HG02852 (cell line): ENCODE data around the gene IGFL1.
"Not testable (repeated sequence)": the region's sequence is repeated elsewhere in the genome, so short reads cannot be mapped to it uniquely, and the experiment has no call there.

Experiments used
- ATAC-seq: cut with Tn5 transposase; IDR thresholded peaks from one replicate; pipeline ENCODE4 v1.9.1; 2021; ENCODE audit warnings: mild to moderate bottlenecking, moderate library complexity; ENCODE audit not compliant: unreplicated experiment

IGFL1 gene

GRCh38 chr19:46201454-46202310, 27.9 kb upstream of the IGFL1 start:
- no peak for ATAC-seq

DNA sequence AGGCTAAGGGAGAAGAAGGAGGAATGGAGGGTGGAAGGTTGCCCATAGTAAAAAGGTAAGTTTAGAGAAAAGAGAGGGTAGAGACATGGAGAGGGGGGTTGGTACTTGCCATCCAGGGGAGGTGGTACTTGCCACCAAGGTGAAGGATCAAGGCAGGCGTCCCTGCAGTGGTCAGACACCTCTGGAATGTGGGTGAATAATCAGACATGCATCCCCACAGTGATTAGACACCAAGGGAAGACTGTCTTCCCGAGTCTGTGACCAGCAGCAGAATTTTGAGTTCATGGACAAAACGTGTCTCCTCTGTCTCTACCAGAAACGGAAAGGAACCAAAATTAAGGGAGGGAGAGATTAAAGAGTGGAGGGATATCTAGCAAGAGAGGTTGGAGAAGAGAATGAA, 27.1 kb upstream of the IGFL1 start:
- ATAC-seq, result no peak

DNA sequence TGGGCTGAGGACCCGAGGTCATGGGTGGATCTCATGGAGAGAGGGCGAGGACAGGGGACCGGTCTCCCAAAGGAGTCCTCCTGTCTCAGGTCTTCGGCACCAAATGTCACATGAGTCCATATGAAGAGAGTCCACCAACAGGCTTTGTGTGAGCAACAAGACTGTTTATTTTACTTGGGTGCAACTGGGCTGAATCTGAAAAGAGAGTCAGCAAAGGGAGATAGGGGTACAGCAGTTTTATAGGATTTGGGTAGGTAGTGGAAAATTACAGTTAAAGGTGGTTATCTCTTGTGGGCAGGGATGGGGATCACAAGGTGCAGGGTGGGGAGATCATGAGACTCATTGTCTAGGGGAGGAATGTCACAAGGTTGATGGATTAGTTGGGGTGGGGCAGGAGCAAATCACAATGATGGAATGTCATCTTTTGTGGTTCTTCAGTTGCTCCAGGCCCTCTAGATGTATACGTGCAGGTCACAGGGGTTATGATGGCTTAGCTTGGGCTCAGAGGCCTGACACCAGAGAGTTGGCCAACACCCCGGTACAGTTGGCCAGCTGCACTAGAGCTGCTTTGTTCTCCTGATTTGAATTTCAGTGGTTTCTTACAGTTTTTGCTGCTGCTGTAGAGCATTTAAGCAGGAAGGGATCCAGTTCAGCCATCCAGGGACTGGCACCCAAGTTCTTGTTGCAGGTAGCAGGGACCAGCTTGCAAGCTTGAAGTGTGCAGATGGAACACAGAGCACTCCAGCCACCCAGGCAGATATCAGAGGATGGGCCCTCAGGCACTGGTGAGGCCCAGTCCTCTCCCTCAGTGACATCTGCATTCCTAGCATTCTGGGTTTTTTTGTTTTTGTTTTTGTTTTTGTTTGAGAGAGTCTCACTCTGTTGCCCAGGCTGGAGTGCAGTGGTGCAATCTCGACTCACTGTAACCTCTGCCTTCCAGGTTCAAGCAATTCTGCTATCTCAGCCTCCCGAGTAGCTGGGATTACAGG, 26.4 kb upstream of the IGFL1 start:
- no peak for ATAC-seq

- ATAC-seq, result no peak
Observed at GRCh38 chr19:46204008-46204407, 25.5 kb upstream of the IGFL1 start.

DNA sequence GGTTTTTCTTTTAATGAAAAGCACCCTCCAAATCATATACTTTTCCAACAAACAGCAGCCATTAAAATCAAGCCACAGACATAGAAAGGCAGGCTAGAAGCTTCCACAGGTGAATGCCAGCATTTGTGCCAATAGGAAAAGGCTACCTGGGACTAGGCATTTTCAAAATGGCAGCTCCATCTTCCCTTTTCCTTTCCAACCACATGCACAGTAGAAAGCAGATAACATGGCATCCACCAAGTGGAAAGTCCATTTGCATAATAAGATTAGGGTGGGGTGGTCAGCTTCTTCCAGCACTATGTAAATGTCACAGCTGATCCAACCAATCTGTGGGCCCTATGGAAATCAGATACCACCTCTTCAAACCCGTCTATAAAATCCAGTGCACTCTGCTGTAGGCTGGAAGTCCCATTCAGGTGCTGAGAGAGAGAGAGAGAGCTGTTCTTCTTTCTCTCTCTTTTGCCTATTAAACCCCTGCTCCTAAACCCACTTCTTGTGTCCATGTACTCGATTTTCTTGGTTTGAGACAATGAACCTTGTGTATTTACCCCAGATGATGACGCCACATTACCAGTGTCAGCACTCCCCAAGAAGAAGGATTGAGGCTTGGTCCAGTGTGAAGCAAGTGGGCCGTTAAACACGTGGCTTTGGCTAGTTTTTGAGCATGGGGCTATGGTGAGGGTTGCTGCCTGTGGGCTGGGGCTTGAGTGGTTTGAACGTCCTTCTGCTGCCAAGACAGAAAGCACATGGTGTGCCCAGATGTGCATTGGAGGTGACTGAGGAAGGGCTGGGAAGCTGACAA, 24.2 kb upstream of the IGFL1 start:
- ATAC-seq, result no peak

- no peak for ATAC-seq
Observed at GRCh38 chr19:46206176-46206575, 23.4 kb upstream of the IGFL1 start.

GRCh38 chr19:46206682-46207081, 22.9 kb upstream of the IGFL1 start:
- ATAC-seq, result no peak

DNA sequence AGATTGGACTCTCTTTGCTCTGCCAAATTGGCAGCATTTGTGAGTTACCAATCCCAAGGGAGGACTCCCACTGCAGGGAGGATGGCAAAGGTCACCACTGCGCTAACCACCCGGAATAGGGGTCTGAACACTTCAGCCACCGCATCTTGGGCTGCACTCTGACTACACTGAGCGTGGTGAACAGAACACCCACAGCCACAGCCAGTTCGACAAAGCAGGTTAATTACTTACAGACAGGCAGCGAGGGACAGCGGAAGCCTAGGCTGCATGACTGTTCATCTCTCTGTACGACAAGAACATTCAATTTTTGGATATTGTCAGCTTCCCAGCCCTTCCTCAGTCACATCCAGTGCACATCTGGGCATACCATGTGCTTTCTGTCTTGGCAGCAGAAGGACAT, 21.7 kb upstream of the IGFL1 start:
- not testable (repeated sequence) for ATAC-seq

- no peak for ATAC-seq
Observed at GRCh38 chr19:46209051-46209450, 20.5 kb upstream of the IGFL1 start.

GRCh38 chr19:46209472-46209871, 20.1 kb upstream of the IGFL1 start:
- no peak for ATAC-seq

DNA sequence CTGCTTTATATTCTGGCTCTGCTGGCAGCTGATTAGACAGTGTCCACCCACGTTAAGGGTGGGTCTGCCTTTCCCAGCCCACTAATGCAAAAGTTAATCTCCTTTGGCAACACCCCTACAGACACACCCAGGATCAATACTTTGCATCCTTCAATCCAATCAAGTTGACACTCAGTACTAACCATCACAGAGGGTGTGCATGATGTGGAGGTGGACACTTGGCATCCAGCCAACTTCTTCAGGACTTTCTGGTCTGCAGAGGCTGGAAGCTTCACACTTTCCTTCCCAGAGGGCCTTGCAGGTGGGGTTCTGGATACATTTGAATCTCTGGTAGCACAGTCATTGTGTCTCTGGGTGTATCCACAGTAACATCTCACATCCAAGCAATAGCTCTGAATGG, 18.9 kb upstream of the IGFL1 start:
- no peak for ATAC-seq

GRCh38 chr19:46211201-46211881, 18.2 kb upstream of the IGFL1 start:
- ATAC-seq, result no peak

DNA sequence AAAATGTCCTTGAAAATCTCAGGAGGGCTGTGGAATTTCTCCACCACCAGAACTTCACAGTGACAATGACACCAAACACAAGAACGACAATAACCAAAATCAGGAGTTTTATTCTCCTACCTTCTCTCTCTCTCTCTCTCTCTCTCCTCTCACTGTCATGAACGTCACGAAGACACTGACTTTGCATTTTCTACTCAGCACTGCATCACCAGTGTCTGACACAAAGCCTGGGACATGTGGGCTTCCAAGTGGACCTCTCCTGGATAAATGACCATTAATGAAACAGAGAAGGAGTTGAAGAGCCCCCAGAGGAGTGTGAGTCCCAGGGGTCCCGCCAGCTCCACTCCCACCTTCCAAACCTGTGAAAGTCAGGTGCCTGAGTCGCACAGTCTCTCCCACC, 16.9 kb upstream of the IGFL1 start:
- not testable (repeated sequence) for ATAC-seq

DNA sequence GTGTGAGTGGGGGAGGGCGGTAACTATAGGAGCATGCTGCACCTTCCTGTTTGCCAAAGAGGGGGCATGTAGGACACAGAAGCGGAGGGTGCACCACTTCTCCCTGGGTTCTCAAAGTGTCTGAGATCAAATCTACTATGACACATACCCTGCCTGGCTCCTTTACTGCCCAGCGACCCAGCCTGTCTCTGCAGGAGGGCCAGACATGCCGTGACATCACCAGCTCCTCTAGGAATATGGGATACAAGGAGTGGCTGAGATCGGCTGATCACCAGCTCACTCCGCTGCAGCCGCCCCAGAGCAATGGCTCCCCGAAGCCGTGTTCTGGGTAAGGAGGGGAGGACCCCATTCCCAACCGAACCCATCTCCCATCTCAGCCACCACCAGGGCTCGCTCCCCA, 16.4 kb upstream of the IGFL1 start:
- ATAC-seq, result no peak

DNA sequence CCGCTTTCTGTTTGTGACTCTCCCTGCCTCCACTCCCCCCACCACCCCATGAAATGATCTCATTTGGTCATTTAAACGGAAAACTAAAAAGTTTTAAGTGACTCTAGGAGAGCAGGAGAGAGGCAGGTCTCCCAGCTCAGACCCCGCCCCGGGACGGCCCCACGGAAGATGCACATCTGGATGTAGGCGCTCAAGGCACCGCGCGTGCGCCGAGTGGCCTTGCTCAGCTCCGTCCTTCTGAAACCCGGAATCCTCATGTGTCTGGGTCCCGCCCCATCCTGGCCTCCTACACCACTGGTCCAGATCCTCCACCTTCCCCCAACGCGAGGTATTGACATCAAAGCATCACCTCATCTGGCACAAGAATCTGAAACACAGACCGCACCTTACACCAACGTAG, 15.7 kb upstream of the IGFL1 start:
- no peak for ATAC-seq

DNA sequence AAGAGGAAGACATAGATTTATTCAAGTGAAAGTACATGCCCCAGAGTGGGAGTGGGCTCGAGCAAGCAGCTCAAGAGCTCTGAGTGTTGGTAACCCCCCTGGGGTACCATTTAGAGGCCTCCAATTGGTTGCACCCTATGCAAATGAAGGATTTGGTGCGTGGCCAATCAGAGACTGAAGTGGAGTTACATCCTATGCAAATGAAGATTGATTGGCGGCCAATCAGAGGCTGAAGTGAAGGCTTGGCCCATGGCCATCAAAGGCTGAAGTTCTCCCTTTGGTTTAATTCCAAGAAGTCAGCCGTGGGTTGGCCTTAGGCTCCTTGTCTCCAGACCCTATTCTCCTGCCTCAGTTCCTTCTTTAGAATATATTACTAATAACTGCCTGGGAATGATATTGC, 12.9 kb upstream of the IGFL1 start:
- no peak for ATAC-seq

DNA sequence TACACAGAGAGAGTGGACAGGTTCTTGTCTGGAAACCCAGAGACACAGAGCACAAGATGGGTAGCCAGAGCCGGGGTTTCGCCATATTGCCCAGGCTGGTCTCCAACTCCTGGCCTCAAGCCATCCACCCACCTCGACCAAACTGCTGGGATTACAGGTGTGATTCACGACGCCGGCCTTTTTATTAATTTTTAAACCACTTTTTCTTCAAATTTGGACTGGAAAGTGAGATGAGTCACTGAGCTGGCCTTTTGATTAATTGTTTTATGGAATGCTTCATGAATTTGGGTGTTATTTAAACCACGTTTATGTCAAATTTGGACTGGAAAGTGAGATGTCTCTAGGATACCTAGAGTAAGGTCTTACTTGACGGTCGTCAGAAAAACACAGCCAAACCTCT, 12.1 kb upstream of the IGFL1 start:
- ATAC-seq, result no peak

DNA sequence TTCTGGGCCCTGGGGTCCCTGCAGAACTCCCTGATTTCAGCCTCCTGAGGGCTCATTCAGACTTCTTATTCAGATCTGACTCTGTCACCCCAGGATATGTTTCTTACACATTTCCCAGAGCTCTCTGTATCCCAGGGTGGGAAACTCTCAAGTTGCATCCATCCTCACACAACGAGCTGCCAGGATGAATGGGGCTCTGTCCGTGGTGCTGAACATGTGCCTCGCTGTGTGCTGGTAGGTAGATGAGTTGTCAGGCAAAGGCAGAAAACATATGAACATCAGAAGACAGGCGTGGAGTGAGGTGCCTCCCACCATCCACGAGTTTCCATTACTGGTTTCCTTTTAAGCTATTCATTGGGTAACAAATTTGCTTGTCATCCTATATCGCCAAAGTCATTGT, 11.4 kb upstream of the IGFL1 start:
- ATAC-seq, result no peak

- ATAC-seq, result no peak
Observed at GRCh38 chr19:46220038-46220615, 9.4 kb upstream of the IGFL1 start.

- no peak for ATAC-seq
Observed at GRCh38 chr19:46221152-46221551, 8.4 kb upstream of the IGFL1 start.
